Measurements from ENCODE around the gene ADAMTS6. TPM values are rescaled to one million over a fixed set of nuclear protein-coding genes. Genes with fewer than 3 reads are reported as not detected.
A peak's percentile ranks its signal among the peaks of the same experiment; 100 is the strongest.
"Not testable (repeated sequence)": the region's sequence is repeated elsewhere in the genome, so short reads cannot be mapped to it uniquely, and the experiment has no call there.

Gene ADAMTS6
- total RNA-seq, 1 donor from 2014 or later = 0.78 TPM

- ATAC-seq (ENCODE audit: poor library complexity); DNase-seq; intact Hi-C loops (cut with DNase I): not testable (repeated sequence)
Observed at GRCh38 chr5:65320704-65321103, 161.0 kb downstream of the ADAMTS6 start.

GRCh38 chr5:65320250-65320649, 161.5 kb downstream of the ADAMTS6 start:
- DNase-seq = no peak
- intact Hi-C loops (cut with DNase I) = no loop called here
- ATAC-seq (ENCODE audit: poor library complexity) = no peak

- no peak for ATAC-seq (ENCODE audit: poor library complexity)
- intact Hi-C loops (cut with DNase I) = no loop called here
- no peak for DNase-seq
Observed at GRCh38 chr5:65307931-65308330, 173.8 kb downstream of the ADAMTS6 start.

GRCh38 chr5:65307088-65307487, 174.6 kb downstream of the ADAMTS6 start:
- intact Hi-C loops (cut with DNase I) = no loop called here
- no peak for DNase-seq
- no peak for ATAC-seq (ENCODE audit: poor library complexity)

- DNase-seq = no peak
- intact Hi-C loops (cut with DNase I) = no loop called here
- no peak for ATAC-seq (ENCODE audit: poor library complexity)
Observed at GRCh38 chr5:65305913-65306312, 175.8 kb downstream of the ADAMTS6 start.

- ATAC-seq (ENCODE audit: poor library complexity) = no peak
- no peak for DNase-seq
- intact Hi-C loops (cut with DNase I) = no loop called here
Observed at GRCh38 chr5:65299861-65300260, 181.9 kb downstream of the ADAMTS6 start.

- intact Hi-C loops (cut with DNase I) = no loop called here
- no peak for DNase-seq
- ATAC-seq (ENCODE audit: poor library complexity) = no peak
Observed at GRCh38 chr5:65296067-65296466, 185.7 kb downstream of the ADAMTS6 start.

GRCh38 chr5:65292196-65292595, 189.5 kb downstream of the ADAMTS6 start:
- intact Hi-C loops (cut with DNase I) = no loop called here
- no peak for DNase-seq

GRCh38 chr5:65290677-65291076, 191.0 kb downstream of the ADAMTS6 start:
- ATAC-seq (ENCODE audit: poor library complexity) = no peak
- intact Hi-C loops (cut with DNase I) = no loop called here

More at GRCh38 chr5:65292196-65292595, 189.5 kb downstream of the ADAMTS6 start:
- ATAC-seq (ENCODE audit: poor library complexity) = no peak

GRCh38 chr5:65288657-65289056, 193.1 kb downstream of the ADAMTS6 start:
- intact Hi-C loops (cut with DNase I) = no loop called here
- ATAC-seq (ENCODE audit: poor library complexity) = no peak

More at GRCh38 chr5:65290677-65291076, 191.0 kb downstream of the ADAMTS6 start:
- no peak for DNase-seq

GRCh38 chr5:65279603-65280002, 202.1 kb downstream of the ADAMTS6 start:
- intact Hi-C loops (cut with DNase I) = no loop called here
- no peak for ATAC-seq (ENCODE audit: poor library complexity)
- no peak for DNase-seq

More at GRCh38 chr5:65288657-65289056, 193.1 kb downstream of the ADAMTS6 start:
- DNase-seq = no peak

GRCh38 chr5:65276178-65276890, 205.4 kb downstream of the ADAMTS6 start:
- no peak for DNase-seq
- intact Hi-C loops (cut with DNase I) = no loop called here
- no peak for ATAC-seq (ENCODE audit: poor library complexity)

GRCh38 chr5:65271906-65272305, 209.8 kb downstream of the ADAMTS6 start:
- no peak for DNase-seq
- ATAC-seq (ENCODE audit: poor library complexity) = no peak
- intact Hi-C loops (cut with DNase I) = no loop called here

GRCh38 chr5:65268525-65268924, 213.2 kb downstream of the ADAMTS6 start:
- DNase-seq = peak; percentile 44
- intact Hi-C loops (cut with DNase I) = no loop called here
- ATAC-seq (ENCODE audit: poor library complexity) = peak; percentile 41

GRCh38 chr5:65264420-65264819, 217.3 kb downstream of the ADAMTS6 start:
- DNase-seq (no peak), ATAC-seq (ENCODE audit: poor library complexity) (no peak)
- intact Hi-C loops (cut with DNase I) = no loop called here

- ATAC-seq (ENCODE audit: poor library complexity) = no peak
- DNase-seq = no peak
- intact Hi-C loops (cut with DNase I) = no loop called here
Observed at GRCh38 chr5:65263321-65263720, 218.4 kb downstream of the ADAMTS6 start.

- intact Hi-C loops (cut with DNase I) = no loop called here
- DNase-seq (peak; percentile 40), ATAC-seq (ENCODE audit: poor library complexity) (peak; percentile 68)
Observed at GRCh38 chr5:65262649-65263059, 219.1 kb downstream of the ADAMTS6 start.

- intact Hi-C loops (cut with DNase I) = no loop called here
- DNase-seq = no peak
- ATAC-seq (ENCODE audit: poor library complexity) = no peak
Observed at GRCh38 chr5:65262096-65262495, 219.6 kb downstream of the ADAMTS6 start.

GRCh38 chr5:65261499-65261898, 220.2 kb downstream of the ADAMTS6 start:
- intact Hi-C loops (cut with DNase I) = no loop called here
- no peak for ATAC-seq (ENCODE audit: poor library complexity)

GRCh38 chr5:65255294-65255693, 226.4 kb downstream of the ADAMTS6 start:
- intact Hi-C loops (cut with DNase I) = no loop called here
- DNase-seq = no peak
- ATAC-seq (ENCODE audit: poor library complexity) = no peak

More at GRCh38 chr5:65261499-65261898, 220.2 kb downstream of the ADAMTS6 start:
- no peak for DNase-seq

GRCh38 chr5:65252977-65253376, 228.7 kb downstream of the ADAMTS6 start:
- intact Hi-C loops (cut with DNase I) = no loop called here
- ATAC-seq (ENCODE audit: poor library complexity) (no peak), DNase-seq (no peak)

All from Right ventricle myocardium superior (tissue), 1 donor.